HPDE6-E6E7 (cell line): ENCODE results near the gene TMOD1.
"Not testable (repeated sequence)": the region's sequence is repeated elsewhere in the genome, so short reads cannot be mapped to it uniquely, and the experiment has no call there.

Experiments
- DNase-seq: peaks from one replicate; pipeline ENCODE4 v3.0.0; 2011; ENCODE audit warnings: missing footprints; ENCODE audit errors: extremely low spot score

The TMOD1 gene

GRCh38 chr9:97498846-97499245 lies 2.6 kb upstream of the TMOD1 start:
- not testable (repeated sequence) for DNase-seq

- DNase-seq = no peak
Observed at GRCh38 chr9:97500263-97500662, 1.2 kb upstream of the TMOD1 start.

GRCh38 chr9:97500765-97501176 lies 695 bp upstream of the TMOD1 start:
- DNase-seq = no peak

GRCh38 chr9:97501972-97502221 lies 431 bp downstream of the TMOD1 start:
- DNase-seq = no peak

- DNase-seq = no peak
Observed at GRCh38 chr9:97502222-97502983, 937 bp downstream of the TMOD1 start.

- DNase-seq = no peak
Observed at GRCh38 chr9:97502984-97503861, 1.8 kb downstream of the TMOD1 start.

- no peak for DNase-seq
Observed at GRCh38 chr9:97503862-97504210, 2.4 kb downstream of the TMOD1 start.

GRCh38 chr9:97504381-97505216 lies 3.1 kb downstream of the TMOD1 start:
- DNase-seq = no peak

GRCh38 chr9:97505845-97506244 lies 4.4 kb downstream of the TMOD1 start:
- DNase-seq = no peak

- DNase-seq = no peak
Observed at GRCh38 chr9:97506306-97506705, 4.8 kb downstream of the TMOD1 start.

GRCh38 chr9:97506787-97507186 lies 5.3 kb downstream of the TMOD1 start:
- no peak for DNase-seq

- no peak for DNase-seq
Observed at GRCh38 chr9:97507428-97507984, 6.0 kb downstream of the TMOD1 start.

GRCh38 chr9:97508852-97509251 lies 7.4 kb downstream of the TMOD1 start:
- DNase-seq = no peak

- DNase-seq = no peak
Observed at GRCh38 chr9:97510797-97511654, 9.6 kb downstream of the TMOD1 start.

GRCh38 chr9:97511655-97512427 lies 10.4 kb downstream of the TMOD1 start:
- no peak for DNase-seq

- no peak for DNase-seq
Observed at GRCh38 chr9:97512966-97513560, 11.6 kb downstream of the TMOD1 start.

GRCh38 chr9:97514531-97514930 lies 13.1 kb downstream of the TMOD1 start:
- DNase-seq = no peak

GRCh38 chr9:97515662-97516061 lies 14.2 kb downstream of the TMOD1 start:
- DNase-seq = no peak

GRCh38 chr9:97516111-97516510 lies 14.6 kb downstream of the TMOD1 start:
- DNase-seq = no peak
